Stimulated activated naive CD4-positive, alpha-beta T cell (primary cell): ENCODE results near the gene BCL7A.

Experiments used
- DNase-seq, 6 experiments: peaks; one replicate each; lab custom pipeline; 2025; lab: John Stamatoyannopoulos, UW

The BCL7A gene

GRCh38 chr12:121996945-121997612 is 24.6 kb upstream of the BCL7A start:
- no peak for DNase-seq

DNA sequence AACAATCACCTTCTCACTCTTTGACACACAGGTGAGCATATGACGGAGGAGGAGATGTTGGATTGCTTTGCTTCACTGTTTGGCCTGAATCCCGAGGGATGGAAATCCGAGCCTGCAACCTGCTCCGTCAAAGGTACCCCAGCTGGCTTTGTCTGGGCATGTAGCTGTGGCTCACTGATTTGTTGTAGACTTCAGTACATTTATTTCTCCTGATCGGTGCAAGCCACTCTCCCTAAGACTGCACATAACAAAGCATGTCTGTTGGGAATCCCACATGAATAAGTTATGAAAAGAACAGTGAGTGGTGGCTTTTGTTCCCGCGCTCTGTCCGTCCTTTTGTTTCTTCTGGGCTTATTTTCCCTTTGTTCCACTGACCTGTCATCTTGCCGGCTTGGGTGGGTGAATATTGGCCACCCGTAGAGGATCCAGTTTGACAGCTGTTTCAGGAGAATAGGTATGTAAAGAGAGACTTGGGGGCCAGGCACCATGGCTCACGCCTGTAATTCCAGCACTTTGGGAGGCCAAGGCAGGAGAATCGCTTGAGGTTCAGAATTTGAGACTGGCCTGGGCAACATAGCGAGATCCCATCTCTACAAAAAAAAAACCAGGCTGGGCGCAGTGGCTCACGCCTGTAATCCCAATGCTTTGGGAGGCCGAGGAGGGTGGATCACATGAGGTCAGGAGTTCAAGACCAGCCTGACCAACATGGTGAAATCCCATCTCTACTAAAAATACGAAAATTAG is 20.0 kb upstream of the BCL7A start:
- no peak for DNase-seq

GRCh38 chr12:122003651-122004611 is 17.8 kb upstream of the BCL7A start:
- peak in 1 of 6 experiments; percentile 16 for DNase-seq

DNA sequence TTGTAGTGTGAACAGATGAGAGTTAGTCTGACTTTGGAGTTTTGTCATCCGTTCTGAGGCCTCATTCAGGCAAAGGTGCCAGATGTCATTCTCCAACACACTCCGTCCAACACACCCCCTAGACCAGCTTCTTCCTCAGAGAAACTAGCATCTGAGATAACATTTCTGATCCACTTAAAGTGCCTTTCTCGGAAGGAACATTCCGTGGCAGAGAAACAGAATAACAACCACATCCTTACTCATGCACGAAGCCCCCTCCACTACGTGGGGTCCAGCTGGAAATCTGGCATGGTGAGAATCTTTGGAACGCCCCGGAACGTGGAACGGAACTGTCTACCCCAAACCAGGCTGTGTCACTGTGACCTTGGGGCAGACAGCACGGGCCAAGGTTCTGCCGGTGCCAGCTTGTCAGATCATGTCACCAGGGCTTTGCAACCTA is 17.0 kb upstream of the BCL7A start:
- DNase-seq, result no peak

DNA sequence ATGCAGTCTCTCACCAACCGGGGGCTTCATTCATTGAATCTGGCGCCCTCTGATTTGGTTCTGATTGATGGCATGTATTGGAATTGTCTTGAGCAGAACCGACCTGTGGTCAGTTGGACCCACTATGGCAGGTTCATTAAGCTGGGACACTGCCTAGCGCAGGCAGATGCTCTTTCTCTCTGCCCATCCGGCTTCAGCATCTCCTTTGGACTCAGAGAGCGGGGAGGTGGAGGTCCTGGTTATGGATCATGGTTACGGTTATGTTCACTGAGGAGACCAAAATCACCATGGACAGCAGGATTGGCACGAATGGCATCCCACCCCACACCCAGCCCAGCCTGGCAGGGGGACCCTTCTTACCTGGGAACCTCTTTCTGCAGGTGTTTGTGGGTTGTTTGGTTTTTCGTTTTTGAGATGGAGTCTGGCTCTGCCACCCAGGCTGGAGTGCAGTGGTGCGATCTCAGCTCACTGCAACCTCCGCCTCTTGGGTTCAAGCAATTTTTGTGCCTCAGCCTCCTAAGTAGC is 16.4 kb upstream of the BCL7A start:
- no peak for DNase-seq

DNA sequence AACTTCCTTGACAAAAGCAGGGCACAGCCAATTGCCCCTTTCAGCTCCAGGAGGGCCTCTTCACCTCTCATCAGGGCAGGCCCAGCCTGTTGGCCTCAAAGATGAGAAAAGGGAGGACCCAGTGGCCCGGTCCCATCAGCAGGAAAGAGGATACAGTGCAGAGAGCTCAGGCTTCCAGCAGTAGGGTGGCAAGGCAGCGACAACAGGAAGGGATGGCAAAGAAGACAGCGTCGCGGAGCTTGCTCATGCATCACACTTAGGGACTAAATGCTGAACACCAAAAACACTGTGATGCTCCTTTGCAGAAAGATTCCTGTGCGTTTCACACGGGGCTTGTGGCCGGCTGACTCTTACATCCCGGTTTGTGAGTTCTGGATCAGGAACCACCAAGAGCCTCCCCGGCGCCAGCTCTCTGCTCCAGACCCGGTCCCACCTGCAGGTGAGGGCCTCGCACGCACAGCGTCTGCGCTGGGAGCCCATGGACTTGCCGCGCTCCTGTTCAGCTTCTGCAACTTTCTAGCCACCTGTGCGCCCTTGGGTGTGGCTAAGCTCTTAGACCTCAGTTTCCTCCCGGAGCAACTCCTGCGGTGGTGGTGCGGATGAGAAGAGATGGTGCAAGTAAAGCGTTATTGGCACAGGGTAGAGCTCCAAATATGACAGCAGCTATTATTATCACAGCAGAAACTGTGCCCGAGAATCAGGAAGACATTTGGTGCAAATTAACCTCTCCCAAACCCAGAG is 15.3 kb upstream of the BCL7A start:
- DNase-seq, result peak in 3 of 6 experiments; percentile 16 to 39 (median 31)

DNA sequence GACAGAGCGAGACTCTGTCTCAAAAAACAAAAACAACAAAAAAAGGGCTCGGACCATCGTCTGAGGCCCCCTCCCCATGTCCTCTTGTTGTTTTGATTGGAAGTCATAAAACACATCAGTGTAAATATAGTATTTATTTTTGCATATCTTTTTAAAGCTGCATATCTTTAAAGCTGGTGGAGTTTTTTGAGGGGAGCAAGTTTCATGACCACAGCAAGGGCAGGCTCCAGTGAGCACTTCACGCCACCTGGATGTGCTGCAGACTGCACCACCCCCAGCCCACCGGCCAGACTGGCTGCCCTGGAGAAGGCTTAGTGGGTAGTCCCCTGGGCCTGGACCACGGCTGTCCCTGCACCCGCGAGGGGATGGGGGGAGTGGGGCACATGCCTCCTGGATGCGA is 11.9 kb upstream of the BCL7A start:
- no peak for DNase-seq

DNA sequence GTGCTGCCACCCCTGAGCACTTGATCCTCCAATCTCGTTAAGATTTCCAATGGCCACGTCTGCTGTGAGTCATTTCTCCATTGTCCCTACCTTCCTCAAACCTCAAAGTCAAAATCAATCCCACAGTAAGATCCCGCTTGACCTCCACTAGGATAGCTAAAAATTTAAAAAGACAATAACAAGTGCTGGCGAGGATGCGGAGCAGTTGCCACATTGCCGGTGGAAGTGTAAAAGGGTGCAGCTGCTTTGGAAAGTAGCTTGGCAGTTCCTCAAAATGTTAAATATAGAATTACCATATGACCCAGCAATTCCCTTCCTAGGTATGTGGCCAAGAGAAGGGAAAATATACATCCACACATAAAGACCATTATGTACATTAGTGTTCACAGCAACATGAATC is 9.5 kb upstream of the BCL7A start:
- no peak for DNase-seq

GRCh38 chr12:122013136-122013535 is 8.5 kb upstream of the BCL7A start:
- no peak for DNase-seq

DNA sequence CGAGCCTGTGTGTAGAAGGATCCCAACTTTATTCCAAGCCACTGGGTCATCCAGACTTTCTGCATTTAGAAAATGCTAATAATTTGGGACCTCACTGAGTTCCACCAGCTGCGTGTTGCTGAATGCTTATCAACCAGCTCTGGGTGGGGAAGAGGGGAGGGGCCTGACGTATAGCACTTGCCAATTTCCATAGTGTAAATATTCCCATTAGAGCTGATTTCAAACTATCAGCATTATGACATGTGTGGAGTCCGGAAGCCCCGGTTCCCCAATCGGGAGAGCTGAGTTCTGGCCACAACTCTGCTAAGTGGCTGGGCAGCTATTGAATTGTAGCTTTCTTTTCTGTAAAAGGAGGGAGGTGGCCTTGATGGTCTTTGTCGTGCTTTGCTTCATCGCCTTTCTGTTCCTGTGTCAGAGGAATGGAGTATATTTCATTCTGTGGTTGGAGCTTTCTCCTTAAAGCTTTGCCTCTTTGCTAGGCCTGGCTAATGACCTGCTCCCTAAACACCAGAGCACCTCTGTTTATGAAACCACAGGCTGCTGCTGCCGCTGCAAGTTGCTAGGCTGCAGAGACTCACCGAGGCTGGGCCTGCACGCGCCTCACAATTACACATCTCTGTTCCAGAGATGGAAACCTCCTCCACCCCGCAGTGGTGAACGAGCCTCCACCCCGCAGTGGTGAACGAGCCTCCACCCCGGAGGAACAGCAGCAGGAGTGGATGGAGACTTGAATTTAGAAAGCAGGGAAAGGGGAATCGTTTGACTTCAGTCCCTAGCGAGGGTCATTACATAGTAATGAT is 7.7 kb upstream of the BCL7A start:
- no peak for DNase-seq

DNA sequence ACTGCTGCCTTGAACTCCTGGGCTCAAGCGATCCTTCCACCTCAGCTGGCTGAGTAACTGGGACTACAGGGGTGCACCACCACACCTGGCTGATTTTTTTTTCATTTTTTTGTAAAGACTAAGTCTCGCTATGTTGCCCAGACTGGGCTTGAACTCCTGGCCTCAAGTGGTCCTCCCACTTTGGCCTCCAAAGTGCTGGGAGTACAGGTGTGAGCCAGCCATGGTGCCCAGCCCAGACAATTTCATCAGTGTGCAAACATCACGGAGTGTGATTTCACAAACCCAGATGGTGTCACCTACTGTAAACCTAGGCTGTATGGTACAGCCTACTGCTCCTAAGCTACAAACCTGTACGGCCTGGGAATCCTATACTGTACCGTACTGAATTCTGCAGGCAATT is 6.9 kb upstream of the BCL7A start:
- DNase-seq, result no peak

DNA sequence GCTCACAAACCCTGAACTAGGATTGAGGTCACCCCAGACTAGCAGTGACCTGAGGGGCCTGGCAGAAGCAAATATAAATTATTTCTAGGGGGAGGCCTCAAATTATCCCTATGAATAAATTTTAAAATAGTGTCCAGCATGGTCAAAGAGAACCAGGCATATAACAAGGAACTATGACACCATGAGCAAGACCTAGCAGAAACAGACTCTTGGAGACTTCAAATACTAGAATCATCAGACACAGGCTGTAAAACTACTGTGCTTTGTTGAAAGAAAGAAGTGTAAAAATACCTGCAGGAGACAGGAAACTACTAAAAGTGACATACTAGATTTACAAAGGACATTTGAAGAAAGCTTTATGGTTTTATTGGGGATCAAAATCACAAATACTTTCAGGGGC is 3.2 kb upstream of the BCL7A start:
- no peak for DNase-seq

- no peak for DNase-seq
Observed at GRCh38 chr12:122018937-122019336, 2.7 kb upstream of the BCL7A start.

DNA sequence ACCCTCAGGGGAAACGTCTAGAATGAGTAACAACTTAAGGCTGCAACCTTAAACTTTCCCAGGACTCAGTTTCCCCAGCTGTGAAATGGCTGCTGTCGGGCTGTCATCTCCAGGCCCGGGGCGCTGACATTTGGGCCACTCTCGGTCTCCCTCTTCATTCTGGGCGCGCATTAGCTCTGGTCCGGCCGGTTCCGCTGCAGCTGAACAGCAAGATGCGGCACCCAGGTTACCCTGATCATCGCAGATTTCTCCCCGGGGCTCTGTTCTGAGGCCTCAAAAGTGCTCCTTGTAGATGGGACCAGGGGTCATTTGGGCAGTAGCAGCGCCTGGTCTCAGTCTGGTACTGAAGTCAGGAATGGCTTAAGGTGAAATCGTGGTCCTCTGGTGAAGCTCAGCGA is 890 bp upstream of the BCL7A start:
- DNase-seq, result no peak

DNA sequence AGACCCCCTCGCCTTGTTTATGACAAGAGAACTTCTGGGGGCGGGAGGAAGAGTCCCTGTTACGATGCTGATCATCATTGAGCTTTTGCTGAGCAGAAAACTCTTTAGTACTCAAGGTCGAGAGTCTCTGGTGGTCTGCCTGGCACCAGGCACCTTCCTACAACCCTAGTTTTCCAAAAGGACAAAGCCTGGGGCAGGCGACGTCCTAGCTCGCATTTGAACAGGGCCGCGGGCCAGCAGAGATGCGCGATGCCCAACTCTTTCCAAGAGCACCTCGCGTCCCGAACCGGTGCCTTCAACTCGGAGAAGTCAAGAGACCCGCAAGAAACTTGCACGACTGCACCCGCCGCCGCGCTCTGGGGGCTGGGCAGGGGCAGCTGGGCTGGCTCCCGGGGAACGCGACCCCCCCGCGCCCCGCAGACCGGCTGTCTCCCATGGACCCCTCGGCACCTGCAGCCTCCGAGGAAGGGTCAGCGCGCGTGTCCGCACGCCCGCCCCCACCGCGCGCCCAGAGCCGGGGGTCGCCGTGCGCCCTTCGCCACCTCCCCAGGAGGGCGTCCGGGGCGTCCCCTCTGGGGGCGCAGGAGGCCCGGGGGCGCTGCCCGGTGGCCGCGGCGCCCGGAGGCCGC is 377 bp upstream of the BCL7A start:
- peak in 3 of 6 experiments; percentile 24 to 36 (median 29) for DNase-seq

GRCh38 chr12:122022393-122023338 is 982 bp downstream of the BCL7A start:
- peak in 5 of 6 experiments; percentile 6 to 41 (median 17) for DNase-seq

DNA sequence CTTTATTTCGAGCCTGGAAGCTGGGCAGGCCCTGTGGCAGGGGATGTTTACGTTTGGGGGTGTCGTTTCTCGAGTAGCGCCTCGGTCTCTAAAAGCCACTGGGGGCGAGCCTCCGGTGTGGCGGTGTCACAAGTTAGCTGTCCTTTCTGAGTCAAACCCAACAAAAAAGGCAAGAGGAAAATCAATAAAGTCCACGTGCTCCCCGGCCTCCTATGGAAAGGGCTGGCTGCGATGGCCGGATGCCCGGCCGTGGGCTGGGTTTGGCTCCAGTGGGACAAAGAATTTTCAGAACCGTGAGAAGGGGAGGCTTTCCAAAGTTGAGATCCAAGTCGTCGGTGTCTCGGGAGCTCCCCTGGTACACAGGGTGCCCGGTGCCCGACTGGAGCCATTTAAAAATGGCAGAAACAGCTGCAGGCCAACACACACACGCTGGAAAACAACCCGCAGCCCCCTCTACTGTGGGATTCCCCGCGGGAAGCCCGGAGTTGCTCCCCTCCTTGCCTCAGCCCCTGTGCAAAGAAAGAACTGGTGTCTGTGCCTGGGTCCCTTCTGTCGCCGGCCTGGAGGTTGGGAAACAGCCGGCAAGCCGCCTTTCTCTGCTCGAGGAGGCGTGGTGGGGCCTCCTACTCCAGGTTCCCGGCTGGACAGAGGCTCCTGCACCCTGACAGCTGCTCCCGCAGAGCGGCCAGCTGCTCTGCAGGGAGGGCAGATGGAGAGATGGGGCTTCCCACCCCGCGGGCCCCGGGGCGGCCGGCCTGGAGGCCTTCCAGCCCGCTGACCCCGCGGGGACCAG is 1.9 kb downstream of the BCL7A start:
- peak in 1 of 6 experiments; percentile 28 for DNase-seq

DNA sequence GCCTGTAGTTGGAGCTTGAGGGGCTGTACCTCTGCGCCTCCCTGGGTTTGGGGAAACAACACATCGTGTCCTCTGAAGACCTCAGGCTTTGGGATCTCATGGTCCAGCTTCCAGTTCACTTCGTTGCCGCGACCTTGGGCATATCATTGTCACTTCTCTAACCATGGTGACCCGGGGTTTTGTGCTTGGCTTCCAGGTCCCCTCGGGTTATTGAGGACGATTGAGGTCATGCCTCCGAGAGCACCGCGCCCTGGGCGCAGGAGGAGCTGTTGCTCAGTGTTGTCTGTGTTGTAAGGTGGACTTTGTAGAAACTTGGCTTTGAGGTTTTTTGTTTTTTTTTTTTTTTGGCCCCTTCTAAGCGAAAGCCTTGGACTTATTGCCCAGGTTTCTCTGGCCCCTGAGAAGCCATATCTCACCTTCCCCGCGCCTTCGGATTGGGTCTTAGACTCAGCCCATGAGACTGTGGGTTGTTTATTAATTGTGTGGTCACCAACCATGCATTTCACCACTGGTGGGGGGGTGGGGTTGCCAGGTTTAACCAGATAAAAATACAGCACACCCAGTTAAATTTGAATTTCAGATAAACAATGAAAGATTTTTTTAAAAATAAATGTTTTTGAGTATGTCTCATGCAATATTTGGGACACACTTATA is 2.6 kb downstream of the BCL7A start:
- DNase-seq, result no peak
